K562 (cell line): Measurements from ENCODE around the gene EFEMP2. TPM values are rescaled to one million over a fixed set of nuclear protein-coding genes. Genes with fewer than 3 reads are reported as not detected.

Experiments used
- ARID1B ChIP-seq: fragments of 450-650 bp; IDR thresholded peaks from 2 replicates; pipeline ENCODE4 v1.6.1; 2016; ENCODE audit warnings: antibody characterized with exemption, mild to moderate bottlenecking, inconsistent platforms
- ARID2 ChIP-seq: fragments of 450-650 bp; IDR thresholded peaks from 2 replicates; pipeline ENCODE4 v1.6.1; 2017; ENCODE audit warnings: antibody characterized with exemption, mild to moderate bottlenecking
- ARNT ChIP-seq, 2 experiments: fragments of 450-650 bp; IDR thresholded peaks; 2 replicates each; pipeline ENCODE4 v1.6.1; 2016; ENCODE audit warnings: mild to moderate bottlenecking in 1 of 2
- BDP1 ChIP-seq: IDR thresholded peaks from 3 replicates; pipeline ENCODE4 v1.6.1; 2011; ENCODE audit not compliant: insufficient read length, insufficient read depth
- CREM ChIP-seq: IDR thresholded peaks from 2 replicates; pipeline ENCODE4 v1.6.1; 2014; ENCODE audit warnings: antibody characterized with exemption, low read depth
- ELF1 ChIP-seq: fragments of 200-800 bp; sonication (Bioruptor generic); IDR thresholded peaks from 2 replicates; pipeline ENCODE4 v1.6.1; 2016; ENCODE audit warnings: missing genetic modification characterization, missing compliant biosample characterization
- ESRRB ChIP-seq: fragments of 250-450 bp; sonication (Bioruptor Pico); IDR thresholded peaks from 2 replicates; pipeline ENCODE4 v1.5.0; 2020; ENCODE audit warnings: mild to moderate bottlenecking, moderate library complexity, borderline replicate concordance
- ETV1 ChIP-seq: fragments of 450-650 bp; conservative IDR thresholded peaks from 2 replicates; pipeline ENCODE4 v1.6.1; 2016; ENCODE audit warnings: missing genetic modification characterization, control low read depth, low read depth, missing compliant biosample characterization
- FOXP1 ChIP-seq: sonication (generic); formaldehyde crosslinking; IDR thresholded peaks from 2 replicates; pipeline ENCODE4 v1.8.0; 2022; ENCODE audit warnings: mild to moderate bottlenecking, missing genetic modification reagents
- GATA2 ChIP-seq: sonication (generic); formaldehyde crosslinking; IDR thresholded peaks from 2 replicates; pipeline ENCODE4 v1.4.0; 2020; ENCODE audit warnings: mild to moderate bottlenecking, missing genetic modification reagents
- HDAC6 ChIP-seq: IDR thresholded peaks from 2 replicates; pipeline ENCODE4 v1.6.1; 2012; ENCODE audit warnings: low read depth, mild to moderate bottlenecking, control low read depth, inconsistent platforms, low read length, moderate library complexity
- JUNB ChIP-seq: fragments of 450-650 bp; formaldehyde crosslinking; conservative IDR thresholded peaks from 2 replicates; pipeline ENCODE4 v1.4.0; 2020; ENCODE audit warnings: mild to moderate bottlenecking
- KDM5B ChIP-seq: fragments of 200-600 bp; sonication (generic); IDR thresholded peaks from 2 replicates; pipeline ENCODE4 v1.6.1; 2012; ENCODE audit warnings: low read depth, mild to moderate bottlenecking, moderate library complexity, low read length, control low read depth, inconsistent platforms; ENCODE audit not compliant: insufficient replicate concordance
- NCOA6 ChIP-seq: fragments of 450-650 bp; IDR thresholded peaks from 2 replicates; pipeline ENCODE4 v1.6.1; 2017; ENCODE audit warnings: mild to moderate bottlenecking
- NFIC ChIP-seq: fragments of 450-650 bp; IDR thresholded peaks from 2 replicates; pipeline ENCODE4 v1.6.1; 2017; ENCODE audit warnings: mild to moderate bottlenecking, inconsistent platforms
- POLR3G ChIP-seq: IDR thresholded peaks from 2 replicates; pipeline ENCODE4 v1.6.1; 2011; ENCODE audit not compliant: insufficient read length, insufficient replicate concordance; ENCODE audit errors: extremely low read depth
- RBM39 ChIP-seq: fragments of 200-400 bp; formaldehyde crosslinking; optimal IDR thresholded peaks from 2 replicates; pipeline ENCODE3; 2018; ENCODE audit warnings: low read depth, low read length
- TEAD4 ChIP-seq, 2 experiments: sonication (generic) in 1 of 2; formaldehyde crosslinking in 1 of 2; IDR thresholded peaks; 2 replicates each; pipeline versions ENCODE4 v1.6.1 to v1.8.0; 2012 to 2022; ENCODE audit warnings: borderline replicate concordance in 1 of 2, inconsistent platforms in 1 of 2, low read length in 1 of 2, mild to moderate bottlenecking in 1 of 2, missing genetic modification reagents in 1 of 2
- ZNF212 ChIP-seq: fragments of 450-650 bp; formaldehyde crosslinking; IDR thresholded peaks from 2 replicates; pipeline ENCODE4 v1.4.0; 2020; ENCODE audit warnings: mild to moderate bottlenecking
- ZNF23 ChIP-seq: fragments of 250-450 bp; sonication (Bioruptor Pico); IDR thresholded peaks from 2 replicates; pipeline ENCODE4 v1.4.0; 2020; ENCODE audit warnings: mild to moderate bottlenecking
- ZNF584 ChIP-seq: fragments of 200-800 bp; sonication (Bioruptor generic); IDR thresholded peaks from 2 replicates; pipeline ENCODE4 v1.6.1; 2016; ENCODE audit warnings: low read depth, mild to moderate bottlenecking, missing genetic modification characterization, missing compliant biosample characterization
- ZNF586 ChIP-seq: fragments of 450-650 bp; formaldehyde crosslinking; conservative IDR thresholded peaks from 2 replicates; pipeline ENCODE4 v1.4.0; 2020; ENCODE audit warnings: mild to moderate bottlenecking, moderate library complexity
- ZNF75A ChIP-seq: fragments of 450-650 bp; formaldehyde crosslinking; IDR thresholded peaks from 2 replicates; pipeline ENCODE4 v1.4.0; 2020; ENCODE audit warnings: mild to moderate bottlenecking
- polyA plus RNA-seq, 8 experiments: library from polyadenylated mRNA; depleted of rRNA in 4 of 8; stranded (reverse) in 5 of 8; unstranded in 3 of 8; fragments of >200 nt; fragmentation: Nextera tagmentation in 2 of 8; fragmentation: Illumina TruSeq in 1 of 8; extraction: Ambion mirVana in 2 of 8; extraction: Trizol in 1 of 8; gene quantifications; 2 replicates each; pipeline versions ENCODE4 v1.2.1 to v1.2.3, GENCODE V29; 2011 to 2014; ENCODE audit warnings: inconsistent platforms in 1 of 8, missing spikeins in 1 of 8
- total RNA-seq, 7 experiments: library from RNA; depleted of rRNA in 6 of 7; stranded (reverse); fragments of >200 nt in 6 of 7; fragmentation: Illumina TruSeq in 2 of 7; extraction: Trizol in 2 of 7; gene quantifications; 2 replicates each; pipeline versions ENCODE4 v1.2.1 to v1.2.3, GENCODE V29; 2011 to 2021; ENCODE audit warnings: low replicate concordance in 1 of 7
- TF ChIP-seq, protein P1 (sequence below): fragments of 250-450 bp; sonication (Bioruptor Pico); IDR thresholded peaks from 2 replicates; pipeline ENCODE4 v1.9.0; 2021; ENCODE audit warnings: mild to moderate bottlenecking, inconsistent platforms
- TF ChIP-seq, protein P2 (sequence below): fragments of 450-650 bp; IDR thresholded peaks from 2 replicates; pipeline ENCODE4 v1.6.1; 2016; ENCODE audit warnings: low read depth, mild to moderate bottlenecking, moderate library complexity
- TF ChIP-seq, protein P3 (sequence below): sonication (generic); formaldehyde crosslinking; IDR thresholded peaks from 2 replicates; pipeline ENCODE4 v1.5.0; 2020; ENCODE audit warnings: missing genetic modification reagents

EFEMP2 gene
- total and polyA plus RNA-seq, 9 of the 15 experiments (the other 6 are each of a cell fraction or from before 2014, with no cell fraction given) = 0.07 to 2.9 (median 0.69) TPM; not detected in 1

DNA sequence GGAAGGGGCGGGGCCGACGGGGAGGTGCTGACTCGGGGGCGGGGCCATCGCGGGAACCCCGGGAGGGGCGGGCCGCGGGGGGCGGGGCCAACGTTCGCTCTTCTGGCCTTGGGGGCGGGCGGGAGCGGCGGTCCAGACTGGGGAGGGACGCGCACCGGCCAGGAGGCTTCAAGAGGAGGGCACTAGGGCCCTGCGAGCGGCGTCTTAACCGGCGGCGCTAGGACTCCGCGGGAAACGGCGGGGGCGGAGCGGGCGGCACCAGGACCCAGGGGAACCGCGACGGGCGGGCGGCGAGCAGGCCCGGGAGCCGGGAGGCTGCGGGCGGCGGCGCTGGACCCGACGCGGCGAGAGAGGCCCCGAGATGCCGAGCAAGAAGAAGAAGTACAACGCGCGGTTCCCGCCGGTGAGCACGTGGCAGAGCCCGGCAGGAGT, 46.6 kb upstream of the EFEMP2 start, which contains the start of gene DRAP1 (continued):
- TF ChIP-seq CREM (peak; percentile 91), POLR3G (no peak), NCOA6 (no peak; the same call in none of the 2 replicates), FOXP1 (CRISPR knock-in tag) (peak; percentile 81; the same call in 1 of the 2 replicates), ZNF584 (CRISPR knock-in tag) (no peak), ARID1B (no peak; the same call in 1 of the 2 replicates), ELF1 (0 out of 2 replicates have a peak, but pooled peaks have one; percentile 52), TEAD4 (IDR thresholded peaks at IDR 0.05; ENCODE audit: low read length) (peak; percentile 51), TEAD4 (CRISPR knock-in tag; IDR thresholded peaks at IDR 0.05; ENCODE audit: borderline replicate concordance) (no peak), HDAC6 (no peak), ZNF23 (CRISPR knock-in tag) (no peak), ARNT (IDR thresholded peaks at IDR 0.05) (no peak), RBM39 (no peak), ARID2 (no peak), ZNF586 (CRISPR knock-in tag) (no peak), JUNB (CRISPR knock-in tag) (no peak), BDP1 (no peak), ZNF75A (CRISPR knock-in tag) (no peak), ZNF212 (CRISPR knock-in tag) (no peak), GATA2 (CRISPR knock-in tag) (no peak), KDM5B (no peak), ETV1 (tag) (no peak), NFIC (no peak; the same call in 1 of the 2 replicates), ESRRB (CRISPR knock-in tag) (no peak)
- TF ChIP-seq, protein P1, sequence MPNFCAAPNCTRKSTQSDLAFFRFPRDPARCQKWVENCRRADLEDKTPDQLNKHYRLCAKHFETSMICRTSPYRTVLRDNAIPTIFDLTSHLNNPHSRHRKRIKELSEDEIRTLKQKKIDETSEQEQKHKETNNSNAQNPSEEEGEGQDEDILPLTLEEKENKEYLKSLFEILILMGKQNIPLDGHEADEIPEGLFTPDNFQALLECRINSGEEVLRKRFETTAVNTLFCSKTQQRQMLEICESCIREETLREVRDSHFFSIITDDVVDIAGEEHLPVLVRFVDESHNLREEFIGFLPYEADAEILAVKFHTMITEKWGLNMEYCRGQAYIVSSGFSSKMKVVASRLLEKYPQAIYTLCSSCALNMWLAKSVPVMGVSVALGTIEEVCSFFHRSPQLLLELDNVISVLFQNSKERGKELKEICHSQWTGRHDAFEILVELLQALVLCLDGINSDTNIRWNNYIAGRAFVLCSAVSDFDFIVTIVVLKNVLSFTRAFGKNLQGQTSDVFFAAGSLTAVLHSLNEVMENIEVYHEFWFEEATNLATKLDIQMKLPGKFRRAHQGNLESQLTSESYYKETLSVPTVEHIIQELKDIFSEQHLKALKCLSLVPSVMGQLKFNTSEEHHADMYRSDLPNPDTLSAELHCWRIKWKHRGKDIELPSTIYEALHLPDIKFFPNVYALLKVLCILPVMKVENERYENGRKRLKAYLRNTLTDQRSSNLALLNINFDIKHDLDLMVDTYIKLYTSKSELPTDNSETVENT (CRISPR knock-in tag) = peak; percentile 92
- TF ChIP-seq, protein P2, sequence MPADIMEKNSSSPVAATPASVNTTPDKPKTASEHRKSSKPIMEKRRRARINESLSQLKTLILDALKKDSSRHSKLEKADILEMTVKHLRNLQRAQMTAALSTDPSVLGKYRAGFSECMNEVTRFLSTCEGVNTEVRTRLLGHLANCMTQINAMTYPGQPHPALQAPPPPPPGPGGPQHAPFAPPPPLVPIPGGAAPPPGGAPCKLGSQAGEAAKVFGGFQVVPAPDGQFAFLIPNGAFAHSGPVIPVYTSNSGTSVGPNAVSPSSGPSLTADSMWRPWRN = no peak
- TF ChIP-seq, protein P3, sequence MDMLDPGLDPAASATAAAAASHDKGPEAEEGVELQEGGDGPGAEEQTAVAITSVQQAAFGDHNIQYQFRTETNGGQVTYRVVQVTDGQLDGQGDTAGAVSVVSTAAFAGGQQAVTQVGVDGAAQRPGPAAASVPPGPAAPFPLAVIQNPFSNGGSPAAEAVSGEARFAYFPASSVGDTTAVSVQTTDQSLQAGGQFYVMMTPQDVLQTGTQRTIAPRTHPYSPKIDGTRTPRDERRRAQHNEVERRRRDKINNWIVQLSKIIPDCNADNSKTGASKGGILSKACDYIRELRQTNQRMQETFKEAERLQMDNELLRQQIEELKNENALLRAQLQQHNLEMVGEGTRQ (CRISPR knock-in tag) = no peak
